ENCODE measurements around the gene SERF1B.
"Not testable (repeated sequence)": the region's sequence is repeated elsewhere in the genome, so short reads cannot be mapped to it uniquely, and the experiment has no call there.

The SERF1B gene

DNA sequence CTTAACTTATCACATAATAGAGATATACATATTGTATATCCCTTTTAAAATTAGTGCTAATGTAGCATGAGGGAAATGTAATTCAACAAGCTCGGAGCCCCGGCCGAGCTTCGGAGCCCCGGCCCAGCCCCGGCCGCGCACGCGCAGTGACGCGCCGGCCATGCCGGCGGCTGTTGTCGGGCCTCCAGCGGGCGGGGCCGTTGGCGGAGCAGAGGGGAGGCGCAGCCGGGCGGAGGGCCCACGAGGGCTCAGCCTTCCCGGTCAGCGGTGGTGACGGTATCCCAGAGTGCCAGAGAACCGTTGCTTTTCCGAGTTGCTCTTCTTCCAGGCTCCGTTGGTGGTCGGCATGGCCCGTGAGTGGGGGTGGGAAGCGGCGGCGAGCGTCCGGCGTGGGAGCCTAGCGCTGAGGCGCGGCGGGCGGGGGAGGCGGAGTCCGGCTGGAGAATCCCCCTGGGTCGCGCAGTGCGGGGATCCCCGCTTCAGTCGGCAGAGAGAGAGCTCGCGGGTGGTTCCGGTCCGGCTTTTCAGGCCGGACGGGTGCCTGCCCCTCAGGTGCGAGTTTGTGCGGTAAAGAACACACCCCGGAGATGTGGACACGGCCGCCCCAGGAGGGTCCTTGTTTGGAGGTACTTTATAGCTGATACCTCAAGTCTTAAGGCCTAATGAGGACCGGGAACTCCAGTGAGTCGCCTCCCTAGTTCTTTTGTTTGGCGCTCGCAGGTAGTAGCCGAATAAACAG, at the start of gene SERF1B:
Gene SERF1B, plus strand, starts transcription at position 146 of the 739 bp plus-strand sequence. Its CDS starts 201 bp downstream, at position 347.
- DNase-seq, result not testable (repeated sequence)

- DNase-seq, result not testable (repeated sequence)
Observed at GRCh38 chr5:69991713-69992112, 33.3 kb upstream of the SERF1B start.

- DNase-seq, result not testable (repeated sequence)
Observed at GRCh38 chr5:69995535-69995934, 29.5 kb upstream of the SERF1B start.

GRCh38 chr5:70020660-70021059, 4.4 kb upstream of the SERF1B start:
- not testable (repeated sequence) for DNase-seq

GRCh38 chr5:70025845-70026145, 744 bp downstream of the SERF1B start:
- DNase-seq, result not testable (repeated sequence)

DNA sequence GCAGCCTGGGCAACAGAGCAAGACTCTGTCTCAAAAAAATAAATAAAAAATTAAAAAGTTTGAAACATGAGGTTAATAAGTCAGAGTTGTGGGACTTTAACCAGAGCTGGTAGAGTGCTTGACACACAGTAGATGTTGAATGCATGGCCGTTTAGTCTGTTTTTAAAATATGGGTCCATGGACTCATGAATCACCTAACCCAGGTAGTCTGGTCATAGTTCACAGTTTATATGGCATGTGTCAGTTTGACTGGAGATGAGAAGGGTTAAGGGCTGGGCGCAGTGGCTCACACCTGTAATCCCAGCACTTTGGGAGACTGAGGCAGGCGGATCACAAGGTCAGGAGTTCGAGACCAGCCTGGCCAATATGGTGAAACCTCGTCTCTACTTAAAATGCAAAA, 6.2 kb downstream of the SERF1B start:
- DNase-seq, result not testable (repeated sequence)

DNA sequence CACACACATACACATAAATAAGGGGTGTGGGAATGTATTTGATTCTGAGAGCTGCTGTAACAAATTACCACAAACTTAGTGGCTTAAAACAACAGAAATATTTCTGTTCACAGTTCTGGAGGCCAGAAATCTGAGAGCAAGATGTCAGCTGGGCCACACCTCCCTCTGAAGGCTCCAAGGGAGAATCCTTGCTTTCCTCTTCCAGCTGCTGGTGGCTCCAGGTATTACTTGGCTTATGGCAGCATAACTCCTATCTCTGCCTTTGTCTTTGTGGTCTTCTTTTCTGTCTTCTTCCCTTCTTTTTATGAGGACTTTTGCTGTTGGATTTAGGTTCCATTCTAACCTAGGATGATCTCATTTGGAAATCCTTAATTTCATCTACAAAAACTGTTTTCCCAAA, 16.4 kb downstream of the SERF1B start:
- not testable (repeated sequence) for DNase-seq

GRCh38 chr5:70049790-70050142, 24.7 kb downstream of the SERF1B start:
- not testable (repeated sequence) for DNase-seq

GRCh38 chr5:70056289-70056942, 31.4 kb downstream of the SERF1B start:
- DNase-seq, result not testable (repeated sequence)

GRCh38 chr5:70057140-70057539, 32.1 kb downstream of the SERF1B start:
- not testable (repeated sequence) for DNase-seq

GRCh38 chr5:70077632-70078031, 52.6 kb downstream of the SERF1B start:
- not testable (repeated sequence) for DNase-seq

GRCh38 chr5:70088907-70089464, 63.9 kb downstream of the SERF1B start:
- not testable (repeated sequence) for DNase-seq

DNA sequence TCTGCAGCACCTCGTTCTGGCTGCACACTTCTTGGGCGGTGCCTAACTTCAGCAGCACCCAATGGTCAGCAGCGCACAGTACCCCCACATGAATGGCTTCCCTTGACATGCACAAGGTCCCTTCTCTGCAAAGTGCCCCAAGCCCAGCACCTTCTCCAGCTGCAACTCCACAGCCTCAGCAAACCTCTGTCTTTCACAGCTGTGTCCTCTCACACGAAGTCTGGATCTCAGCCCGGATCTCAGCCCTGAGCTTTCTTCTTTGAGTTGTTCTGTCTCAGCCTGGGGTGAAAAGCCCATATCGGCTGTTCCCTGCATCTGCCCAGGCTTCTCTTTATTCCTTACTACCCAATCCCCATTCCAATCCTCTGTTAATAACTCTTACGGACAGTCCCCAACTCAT, 66.7 kb downstream of the SERF1B start:
- not testable (repeated sequence) for DNase-seq
